Body of pancreas (tissue), 4 donors: ENCODE results near the gene FSD2. TPM values are rescaled to one million over a fixed set of nuclear protein-coding genes. Genes with fewer than 3 reads are reported as not detected.

Experiments used
- ATAC-seq: fragments of 150-250 bp; one replicate; pipeline ENCODE4 v1.9.1; 2016
- DNase-seq, 4 donors: peaks; one replicate each; pipeline ENCODE4 v3.0.0-alpha.2; 2019
- H3K27ac ChIP-seq, 4 donors: fragments of 200-600 bp; sonication (generic); 1 replicate in 3 of 4; 2 replicates in 1 of 4; pipeline versions ENCODE4 v1.5.1 to v1.6.1; 2016 to 2019; ENCODE audit warnings: mild to moderate bottlenecking in 1 of 4, mixed read lengths in 1 of 4, moderate library complexity in 1 of 4
- H3K27me3 ChIP-seq, 2 donors: fragments of 200-600 bp; sonication (generic); one replicate each; pipeline ENCODE4 v1.6.0; 2016; ENCODE audit warnings: mild to moderate bottlenecking in 1 of 2
- H3K36me3 ChIP-seq, 2 donors: fragments of 200-600 bp; sonication (generic); replicated peaks in 1 of 2; 2 replicates each; pipeline ENCODE4 v1.5.1; 2016; ENCODE audit warnings: low read depth in 2 of 2; ENCODE audit not compliant: insufficient read depth in 1 of 2
- H3K4me1 ChIP-seq: fragments of 200-600 bp; sonication (generic); one replicate; pipeline ENCODE4 v1.6.0; 2016
- H3K4me3 ChIP-seq, 2 donors: fragments of 200-600 bp; sonication (generic); 1 replicate in 1 of 2; 2 replicates in 1 of 2; pipeline ENCODE4 v1.5.1; 2016 to 2019
- H3K9me3 ChIP-seq, 3 donors: fragments of 200-600 bp; sonication (generic); 1 replicate in 2 of 3; 2 replicates in 1 of 3; pipeline ENCODE4 v1.5.1; 2016
- POLR2A ChIP-seq, 3 donors: fragments of 450-650 bp; IDR thresholded peaks; one replicate each; pipeline ENCODE4 v1.6.1; 2016; ENCODE audit warnings: antibody characterized with exemption in 3 of 3, mild to moderate bottlenecking in 2 of 3
- WGBS, 2 donors: methylation state at CpG; one replicate each; pipeline ENCODE4 v1.1.5; 2017; 5-methylcytosine and 5-hydroxymethylcytosine counted together
- intact Hi-C: fragments of 100-400 bp; cut with DNase I; formaldehyde crosslinking; loops from one replicate; pipeline ENCODE4 v1.15.1; 2023
- total RNA-seq, 2 donors: library from RNA; depleted of rRNA; stranded (reverse); fragments of >200 nt; gene quantifications; one replicate each; pipeline ENCODE4 v1.1.0, GENCODE V29; 2016
- TF ChIP-seq, protein P1 (sequence below), 7 experiments: fragments of 450-650 bp in 4 of 7; fragments of 200-600 bp in 3 of 7; sonication (generic) in 3 of 7; IDR thresholded peaks; one replicate each; pipeline ENCODE4 v1.5.1; 2016 to 2019; ENCODE audit warnings: antibody characterized with exemption in 7 of 7

Gene FSD2
- total RNA-seq, 2 donors from 2014 or later: 0.26 TPM; not detected in 1

DNA sequence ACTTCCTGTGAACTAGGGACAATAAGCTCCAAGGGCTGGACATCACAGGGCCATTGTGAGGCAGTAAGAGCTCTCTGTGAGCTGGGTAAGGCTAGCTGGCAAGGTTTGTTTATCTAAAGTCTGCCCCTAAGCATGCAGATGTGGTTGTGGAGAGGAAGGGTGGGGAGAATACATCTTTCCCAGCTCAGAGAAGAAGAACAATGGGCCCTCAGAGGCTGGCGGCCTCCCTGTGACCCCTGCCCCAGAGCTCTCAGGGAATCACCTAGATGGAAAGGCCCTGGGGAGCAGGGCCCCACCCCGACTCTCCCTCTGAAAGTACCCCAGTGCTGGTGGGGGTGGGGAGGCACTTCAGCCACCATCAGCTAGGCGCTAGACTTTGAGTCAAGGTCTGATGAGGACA lies 91.9 kb downstream of the FSD2 start:
- Histone ChIP-seq H3K27me3 (no peaks in the 10 kb centered on the region), H3K27ac (no peak overlapping the region), H3K4me1 (peaks cover 11% of the 10 kb centered on the region), H3K36me3 (no peaks in the 10 kb centered on the region), H3K9me3 (no peaks in the 10 kb centered on the region), H3K4me3 (no peak overlapping the region)
- no peak for ATAC-seq
- intact Hi-C loops: no loop called here
- TF ChIP-seq, protein P1, sequence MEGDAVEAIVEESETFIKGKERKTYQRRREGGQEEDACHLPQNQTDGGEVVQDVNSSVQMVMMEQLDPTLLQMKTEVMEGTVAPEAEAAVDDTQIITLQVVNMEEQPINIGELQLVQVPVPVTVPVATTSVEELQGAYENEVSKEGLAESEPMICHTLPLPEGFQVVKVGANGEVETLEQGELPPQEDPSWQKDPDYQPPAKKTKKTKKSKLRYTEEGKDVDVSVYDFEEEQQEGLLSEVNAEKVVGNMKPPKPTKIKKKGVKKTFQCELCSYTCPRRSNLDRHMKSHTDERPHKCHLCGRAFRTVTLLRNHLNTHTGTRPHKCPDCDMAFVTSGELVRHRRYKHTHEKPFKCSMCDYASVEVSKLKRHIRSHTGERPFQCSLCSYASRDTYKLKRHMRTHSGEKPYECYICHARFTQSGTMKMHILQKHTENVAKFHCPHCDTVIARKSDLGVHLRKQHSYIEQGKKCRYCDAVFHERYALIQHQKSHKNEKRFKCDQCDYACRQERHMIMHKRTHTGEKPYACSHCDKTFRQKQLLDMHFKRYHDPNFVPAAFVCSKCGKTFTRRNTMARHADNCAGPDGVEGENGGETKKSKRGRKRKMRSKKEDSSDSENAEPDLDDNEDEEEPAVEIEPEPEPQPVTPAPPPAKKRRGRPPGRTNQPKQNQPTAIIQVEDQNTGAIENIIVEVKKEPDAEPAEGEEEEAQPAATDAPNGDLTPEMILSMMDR (IDR thresholded peaks at IDR 0.05): no peak
- TF ChIP-seq POLR2A (IDR thresholded peaks at IDR 0.05): no peak
- no peak for DNase-seq
- 50 to 63% methylated on average over 2 to 3 of the region's 3 CpGs for WGBS, 2 donors

DNA sequence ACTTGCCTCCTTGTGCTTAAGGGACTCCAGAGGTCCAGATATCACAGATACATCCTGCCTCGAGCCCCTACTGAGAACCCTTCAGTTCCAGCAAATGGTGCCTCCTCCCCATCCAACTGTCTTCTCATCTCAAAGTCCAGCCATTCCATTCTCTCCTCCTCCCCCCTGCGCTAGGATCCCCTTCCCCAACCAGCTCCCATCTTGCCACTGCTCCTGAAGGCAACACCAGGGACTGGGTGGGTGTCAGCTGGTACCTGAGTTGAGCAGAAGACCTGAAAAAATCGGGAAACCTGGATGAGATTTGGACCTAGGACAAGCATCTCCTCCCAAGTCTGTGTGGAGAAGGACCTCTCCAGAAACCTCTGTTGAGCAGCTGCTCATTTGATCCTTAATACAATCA lies 93.8 kb downstream of the FSD2 start:
- Histone ChIP-seq H3K4me1 (peaks cover 16% of the 10 kb centered on the region), H3K4me3 (no peak overlapping the region), H3K36me3 (no peaks in the 10 kb centered on the region), H3K27ac (no peak overlapping the region), H3K9me3 (no peaks in the 10 kb centered on the region), H3K27me3 (no peaks in the 10 kb centered on the region)
- WGBS, 2 donors: 53 to 61% methylated on average over 3 of the region's 3 CpGs
- DNase-seq (no peak), ATAC-seq (no peak)
- TF ChIP-seq POLR2A (IDR thresholded peaks at IDR 0.05): no peak
- TF ChIP-seq, protein P1 (IDR thresholded peaks at IDR 0.05): no peak
- intact Hi-C loops: no loop called here

DNA sequence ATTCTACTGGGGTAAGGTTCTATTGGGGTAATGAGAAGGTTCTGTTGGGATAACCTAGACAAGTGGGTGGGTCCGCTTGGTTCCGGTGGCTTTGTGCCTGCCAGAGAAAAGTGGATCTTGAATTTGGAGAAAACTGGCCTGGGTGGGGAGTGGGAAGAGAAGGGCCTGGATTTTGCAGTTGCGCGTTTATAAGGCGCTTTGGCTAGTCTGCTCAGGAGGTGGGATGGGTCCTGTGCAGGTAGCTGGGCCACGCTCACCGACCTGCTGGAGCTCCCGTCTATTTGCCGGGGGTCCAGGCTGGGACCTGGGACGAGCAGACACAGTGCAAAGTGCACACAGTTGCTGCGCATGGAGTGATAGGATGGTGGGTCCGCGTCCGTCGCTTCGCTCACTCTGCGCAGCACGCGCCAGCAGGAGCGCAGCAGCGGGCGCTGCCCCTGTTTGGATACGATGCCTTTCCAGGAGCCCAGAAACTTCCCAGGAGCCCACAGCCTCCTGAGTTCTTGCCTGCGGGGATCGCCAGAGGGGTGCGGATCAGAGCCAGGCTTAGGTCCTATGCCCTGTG lies 94.9 kb downstream of the FSD2 start:
- H3K4me1 ChIP-seq: peaks cover 16% of the 10 kb centered on the region
- ATAC-seq (no peak), DNase-seq (no peak)
- WGBS, 2 donors: 91 to 92% methylated on average over 19 to 26 of the region's 26 CpGs
- no peaks in the 10 kb centered on the region for H3K9me3 ChIP-seq
- no peak overlapping the region for H3K4me3 ChIP-seq
- H3K27ac ChIP-seq: no peak overlapping the region
- no peaks in the 10 kb centered on the region for H3K36me3 ChIP-seq
- H3K27me3 ChIP-seq: no peaks in the 10 kb centered on the region
- TF ChIP-seq POLR2A (IDR thresholded peaks at IDR 0.05): no peak
- TF ChIP-seq, protein P1 (IDR thresholded peaks at IDR 0.05): no peak
- intact Hi-C loops: no loop called here

DNA sequence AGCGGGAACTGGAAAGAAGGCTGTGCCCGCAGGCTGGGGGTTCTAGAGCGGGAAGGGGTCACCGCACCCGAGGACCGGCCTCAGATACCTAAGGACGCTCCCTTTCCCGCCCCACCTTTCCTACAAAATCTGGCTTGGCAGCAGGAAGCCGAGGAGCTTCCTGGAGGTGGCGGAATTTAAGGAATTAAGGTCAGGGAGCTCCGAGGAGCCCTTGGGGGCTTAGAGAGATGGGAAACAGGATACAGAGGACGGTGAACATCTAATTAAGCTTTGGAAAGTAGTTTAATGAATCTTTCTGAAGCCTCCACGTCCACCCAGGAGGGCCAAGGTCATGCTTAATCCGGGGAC lies 95.7 kb downstream of the FSD2 start:
- TF ChIP-seq POLR2A (IDR thresholded peaks at IDR 0.05): no peak
- TF ChIP-seq, protein P1 (IDR thresholded peaks at IDR 0.05): no peak

More for the DNA sequence above, 95.7 kb downstream of the FSD2 start:
- intact Hi-C loops: no loop called here
- peak overlapping the region; percentile 34 to 85 for H3K4me3 ChIP-seq
- peaks cover 16% of the 10 kb centered on the region for H3K4me1 ChIP-seq
- H3K9me3 ChIP-seq: no peaks in the 10 kb centered on the region
- no peaks in the 10 kb centered on the region for H3K36me3 ChIP-seq
- DNase-seq (no peak), ATAC-seq (no peak)
- H3K27me3 ChIP-seq: no peaks in the 10 kb centered on the region
- peak overlapping the region in 2 of 4 donors; percentile 70 to 79 for H3K27ac ChIP-seq
- WGBS, 2 donors: 7% methylated on average over 14 of the region's 14 CpGs
